SK-N-SH (cell line): ENCODE data around the gene TLNRD1. TPM values are rescaled to one million over a fixed set of nuclear protein-coding genes. Genes with fewer than 3 reads are reported as not detected.

Experiments
- CTCF ChIA-PET: fragments of 300-600, 350-600 bp; formaldehyde crosslinking; extraction: SDS; loops from one replicate; lab custom pipeline; 2021; lab: Yijun Ruan, JAX
- POLR2A ChIA-PET: fragments of 350-600 bp; sonication (Branson Sonifier 250); formaldehyde crosslinking; extraction: SDS; loops from one replicate; lab custom pipeline; 2020; ENCODE audit warnings: antibody characterized with exemption, inconsistent platforms; lab: Yijun Ruan, JAX
- DNase-seq: peaks from one replicate; pipeline ENCODE4 v3.0.0; 2012
- H2AFZ ChIP-seq: fragments of 200-600 bp; sonication (generic); 2 replicates; pipeline ENCODE4 v1.8.1; 2016; ENCODE audit warnings: antibody characterized with exemption, mild to moderate bottlenecking, low read depth
- H3F3A ChIP-seq: fragments of 200-600 bp; sonication (generic); replicated peaks from 2 replicates; pipeline ENCODE3; 2016; ENCODE audit warnings: antibody characterized with exemption, mild to moderate bottlenecking; ENCODE audit not compliant: insufficient read depth
- H3K27ac ChIP-seq, 2 experiments: fragments of 200-500 bp in 1 of 2; fragments of 200-600 bp in 1 of 2; sonication (Bioruptor generic) in 1 of 2; sonication (generic), shearing (Covaris generic) in 1 of 2; 2 replicates each; pipeline versions ENCODE4 v1.5.1 to v1.6.1; 2014 to 2016; ENCODE audit warnings: low read depth in 2 of 2, inconsistent platforms in 1 of 2, low read length in 1 of 2, mild to moderate bottlenecking in 1 of 2, mixed read lengths in 1 of 2
- H3K27me3 ChIP-seq: fragments of 200-600 bp; sonication (generic), shearing (Covaris generic); 2 replicates; pipeline ENCODE4 v1.6.1; 2016; ENCODE audit warnings: mixed run types; ENCODE audit not compliant: insufficient read depth
- H3K36me3 ChIP-seq, 2 experiments: fragments of 200-500 bp in 1 of 2; fragments of 200-600 bp in 1 of 2; sonication (Bioruptor generic) in 1 of 2; sonication (generic) in 1 of 2; replicated peaks in 1 of 2; 2 replicates each; pipeline versions ENCODE3 to v1.5.1; 2014 to 2016; ENCODE audit warnings: low read length in 1 of 2, mild to moderate bottlenecking in 1 of 2; ENCODE audit not compliant: insufficient read depth in 2 of 2, control insufficient read depth in 1 of 2
- H3K4me1 ChIP-seq, 2 experiments: fragments of 200-500 bp in 1 of 2; fragments of 200-600 bp in 1 of 2; sonication (Bioruptor generic) in 1 of 2; sonication (generic), shearing (Covaris generic) in 1 of 2; 2 replicates each; pipeline versions ENCODE4 v1.5.1 to v1.6.1; 2014 to 2016; ENCODE audit warnings: low read depth in 1 of 2, low read length in 1 of 2, mixed run types in 1 of 2; ENCODE audit not compliant: insufficient read depth in 2 of 2, control insufficient read depth in 1 of 2
- H3K4me2 ChIP-seq: fragments of 200-600 bp; sonication (generic), shearing (Covaris generic); 2 replicates; pipeline ENCODE4 v1.6.1; 2017; ENCODE audit warnings: mixed run types
- H3K4me3 ChIP-seq, 2 experiments: fragments of 200-500 bp in 1 of 2; fragments of 200-600 bp in 1 of 2; sonication (Bioruptor generic) in 1 of 2; sonication (generic), shearing (Covaris generic) in 1 of 2; 2 replicates each; pipeline versions ENCODE4 v1.5.1 to v1.8.1; 2014 to 2016; ENCODE audit warnings: low read depth in 2 of 2, inconsistent platforms in 1 of 2, low read length in 1 of 2, mild to moderate bottlenecking in 1 of 2, mixed read lengths in 1 of 2, moderate library complexity in 1 of 2
- H3K79me2 ChIP-seq: fragments of 200-600 bp; sonication (generic); 2 replicates; pipeline ENCODE4 v1.8.1; 2017; ENCODE audit warnings: mild to moderate bottlenecking; ENCODE audit not compliant: insufficient read depth
- H3K9ac ChIP-seq: fragments of 200-600 bp; sonication (generic); 2 replicates; pipeline ENCODE4 v1.6.1; 2017; ENCODE audit warnings: mixed run types
- H3K9me2 ChIP-seq: fragments of 200-600 bp; sonication (generic); 2 replicates; pipeline ENCODE4 v1.6.1; 2017; ENCODE audit warnings: mixed run types
- H3K9me3 ChIP-seq: fragments of 200-600 bp; sonication (generic); 2 replicates; pipeline ENCODE4 v1.6.1; 2017; ENCODE audit warnings: mixed run types, mild to moderate bottlenecking, moderate library complexity
- H4K20me1 ChIP-seq: fragments of 200-600 bp; sonication (generic); 2 replicates; pipeline ENCODE4 v1.6.1; 2017; ENCODE audit warnings: mild to moderate bottlenecking, mixed run types; ENCODE audit not compliant: insufficient read depth
- ELF1 ChIP-seq: IDR thresholded peaks from 2 replicates; pipeline ENCODE4 v1.4.0; 2012
- GABPA ChIP-seq: IDR thresholded peaks from 2 replicates; pipeline ENCODE4 v1.4.0; 2012; ENCODE audit warnings: low read depth, mild to moderate bottlenecking
- GATA2 ChIP-seq: sonication (generic); formaldehyde crosslinking; IDR thresholded peaks from 2 replicates; pipeline ENCODE4 v1.5.0; 2020; ENCODE audit warnings: mild to moderate bottlenecking, missing genetic modification reagents
- MXI1 ChIP-seq: IDR thresholded peaks from 2 replicates; pipeline ENCODE4 v1.6.1; 2012; ENCODE audit warnings: mild to moderate bottlenecking, low read depth, low read length, improper control_type of control experiment
- NFIC ChIP-seq: IDR thresholded peaks from 2 replicates; pipeline ENCODE4 v1.4.0; 2012; ENCODE audit warnings: borderline replicate concordance
- NRF1 ChIP-seq: IDR thresholded peaks from 2 replicates; pipeline ENCODE4 v1.6.1; 2012; ENCODE audit warnings: low read depth, mild to moderate bottlenecking, low read length
- TCF12 ChIP-seq: IDR thresholded peaks from 2 replicates; pipeline ENCODE4 v1.4.0; 2012
- TEAD4 ChIP-seq: IDR thresholded peaks from 2 replicates; pipeline ENCODE4 v1.4.0; 2012; ENCODE audit warnings: mild to moderate bottlenecking, borderline replicate concordance; ENCODE audit not compliant: insufficient read depth
- WGBS: methylation state at CpG from one replicate; pipeline ENCODE4 v1.1.6; 2017; ENCODE audit warnings: low lambda C conversion rate; 5-methylcytosine and 5-hydroxymethylcytosine counted together
- polyA plus RNA-seq, 3 experiments: library from polyadenylated mRNA; depleted of rRNA; stranded (reverse); fragments of >200 nt; gene quantifications; 2 replicates each; pipeline ENCODE4 v1.2.3, GENCODE V29; 2012
- TF ChIP-seq, protein P1 (sequence below): IDR thresholded peaks from 2 replicates; pipeline ENCODE4 v1.4.0; 2012; ENCODE audit warnings: low read depth, borderline replicate concordance
- TF ChIP-seq, protein P2 (sequence below): IDR thresholded peaks from 2 replicates; pipeline ENCODE4 v1.4.0; 2012; ENCODE audit warnings: low read depth, borderline replicate concordance
- TF ChIP-seq, protein P3 (sequence below): fragments of 150-350 bp; IDR thresholded peaks from 2 replicates; pipeline ENCODE4 v1.6.1; 2016; ENCODE audit warnings: mild to moderate bottlenecking, low read depth, low read length
- TF ChIP-seq, protein P4 (sequence below): IDR thresholded peaks from 2 replicates; pipeline ENCODE4 v1.6.1; 2012; ENCODE audit warnings: mild to moderate bottlenecking, low read depth, low read length, moderate library complexity
- TF ChIP-seq, protein P5 (sequence below): fragments of 200-600 bp; sonication (generic); IDR thresholded peaks from 2 replicates; pipeline ENCODE4 v1.6.1; 2017; ENCODE audit warnings: antibody characterized with exemption, mild to moderate bottlenecking, moderate library complexity
- TF ChIP-seq, protein P6 (sequence below): IDR thresholded peaks from 2 replicates; pipeline ENCODE4; 2012

Gene TLNRD1
- polyA plus RNA-seq, 1 of the 3 experiments (the other 2 are of a cell fraction) = 5.0 TPM

DNA sequence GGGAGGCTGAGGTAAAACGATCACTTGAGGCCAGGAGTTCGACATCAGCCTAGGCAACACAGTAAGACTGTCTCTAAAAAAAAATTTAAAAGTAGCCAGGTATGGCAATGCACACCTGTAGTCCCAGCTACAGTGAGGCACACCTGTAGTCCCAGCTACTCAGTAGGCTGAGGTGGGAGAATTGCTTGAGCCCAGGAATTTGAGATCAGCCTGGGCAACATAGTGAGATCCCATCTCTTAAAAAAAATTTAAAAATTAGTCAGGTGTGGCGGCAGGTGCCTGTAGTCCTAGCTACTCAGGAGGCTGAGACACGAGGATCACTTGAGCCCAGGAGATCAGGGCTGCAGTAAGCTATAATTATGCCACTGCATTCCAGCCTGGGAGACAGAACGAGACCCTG is 17.9 kb upstream of the TLNRD1 start:
- Histone ChIP-seq H4K20me1 (peaks cover 15% of the 10 kb centered on the region), H3K9me2 (no peaks in the 10 kb centered on the region), H3K9ac (no peak overlapping the region), H3K27ac (no peak overlapping the region)
- CTCF ChIA-PET = interaction anchor here (1.2 to 9.0 kb wide), 2 partner anchors 14 to 415 kb away, joined by 3 to 52 read pairs; no protein-coding TSS in a partner anchor
- DNase-seq = no peak
- WGBS = 94% methylated on average over 5 of the region's 5 CpGs
- POLR2A ChIA-PET = no interaction called here
- TF ChIP-seq, protein P1, sequence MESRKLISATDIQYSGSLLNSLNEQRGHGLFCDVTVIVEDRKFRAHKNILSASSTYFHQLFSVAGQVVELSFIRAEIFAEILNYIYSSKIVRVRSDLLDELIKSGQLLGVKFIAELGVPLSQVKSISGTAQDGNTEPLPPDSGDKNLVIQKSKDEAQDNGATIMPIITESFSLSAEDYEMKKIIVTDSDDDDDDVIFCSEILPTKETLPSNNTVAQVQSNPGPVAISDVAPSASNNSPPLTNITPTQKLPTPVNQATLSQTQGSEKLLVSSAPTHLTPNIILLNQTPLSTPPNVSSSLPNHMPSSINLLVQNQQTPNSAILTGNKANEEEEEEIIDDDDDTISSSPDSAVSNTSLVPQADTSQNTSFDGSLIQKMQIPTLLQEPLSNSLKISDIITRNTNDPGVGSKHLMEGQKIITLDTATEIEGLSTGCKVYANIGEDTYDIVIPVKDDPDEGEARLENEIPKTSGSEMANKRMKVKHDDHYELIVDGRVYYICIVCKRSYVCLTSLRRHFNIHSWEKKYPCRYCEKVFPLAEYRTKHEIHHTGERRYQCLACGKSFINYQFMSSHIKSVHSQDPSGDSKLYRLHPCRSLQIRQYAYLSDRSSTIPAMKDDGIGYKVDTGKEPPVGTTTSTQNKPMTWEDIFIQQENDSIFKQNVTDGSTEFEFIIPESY = no peak
- no peak for TF ChIP-seq MXI1
- TF ChIP-seq, protein P2, sequence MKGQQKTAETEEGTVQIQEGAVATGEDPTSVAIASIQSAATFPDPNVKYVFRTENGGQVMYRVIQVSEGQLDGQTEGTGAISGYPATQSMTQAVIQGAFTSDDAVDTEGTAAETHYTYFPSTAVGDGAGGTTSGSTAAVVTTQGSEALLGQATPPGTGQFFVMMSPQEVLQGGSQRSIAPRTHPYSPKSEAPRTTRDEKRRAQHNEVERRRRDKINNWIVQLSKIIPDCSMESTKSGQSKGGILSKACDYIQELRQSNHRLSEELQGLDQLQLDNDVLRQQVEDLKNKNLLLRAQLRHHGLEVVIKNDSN = no peak
- TF ChIP-seq, all 33 proteins: peak for 0
- Histone ChIP-seq H3K36me3 (peaks cover 22 to 23% of the 10 kb centered on the region in 2 experiments), H3K4me3 (no peak overlapping the region), H3F3A (no peaks in the 10 kb centered on the region), H3K4me2 (no peak overlapping the region), H3K27me3 (no peaks in the 10 kb centered on the region), H3K4me1 (peaks cover 0 to 5% of the 10 kb centered on the region in 2 experiments; a peak in 2 of 4 replicates), H3K79me2 (peaks cover 66% of the 10 kb centered on the region), H3K9me3 (no peaks in the 10 kb centered on the region), H2AFZ (no peak overlapping the region)

DNA sequence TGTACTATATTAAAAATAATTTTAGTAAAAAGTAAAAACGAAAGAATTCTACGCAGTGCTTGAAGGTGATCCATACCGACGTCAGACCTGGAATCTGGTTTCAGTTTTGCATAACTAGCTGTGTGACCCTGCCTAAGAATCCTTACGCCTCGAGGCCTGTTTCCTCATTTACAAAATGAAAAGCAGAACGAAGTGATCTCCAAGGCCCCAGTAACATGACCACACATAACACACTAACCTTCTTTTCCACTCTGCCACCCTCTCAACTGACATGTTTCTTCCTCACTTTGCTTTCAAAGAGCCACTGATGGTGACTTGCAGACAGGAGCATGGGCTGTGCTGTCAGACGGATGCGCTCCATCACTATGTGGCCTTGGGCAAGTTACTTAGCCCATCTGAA is 15.9 kb upstream of the TLNRD1 start:
- Histone ChIP-seq H3K9me2 (no peaks in the 10 kb centered on the region), H3K79me2 (peaks cover 74% of the 10 kb centered on the region), H3K4me1 (peaks cover 0 to 13% of the 10 kb centered on the region in 2 experiments; a peak in 2 of 4 replicates), H3K9me3 (no peaks in the 10 kb centered on the region), H3K4me3 (no peak overlapping the region), H3F3A (no peaks in the 10 kb centered on the region), H2AFZ (no peak overlapping the region), H3K27me3 (no peaks in the 10 kb centered on the region), H3K36me3 (peaks cover 7 to 8% of the 10 kb centered on the region in 2 experiments), H4K20me1 (peaks cover 10% of the 10 kb centered on the region), H3K4me2 (no peak overlapping the region), H3K27ac (no peak overlapping the region), H3K9ac (no peak overlapping the region)
- ChIA-PET POLR2A (no interaction called here), CTCF (interaction anchor here (9.0 kb wide), 1 partner anchor 16 kb away, joined by 52 read pairs; no protein-coding TSS in a partner anchor)
- TF ChIP-seq, protein P3, sequence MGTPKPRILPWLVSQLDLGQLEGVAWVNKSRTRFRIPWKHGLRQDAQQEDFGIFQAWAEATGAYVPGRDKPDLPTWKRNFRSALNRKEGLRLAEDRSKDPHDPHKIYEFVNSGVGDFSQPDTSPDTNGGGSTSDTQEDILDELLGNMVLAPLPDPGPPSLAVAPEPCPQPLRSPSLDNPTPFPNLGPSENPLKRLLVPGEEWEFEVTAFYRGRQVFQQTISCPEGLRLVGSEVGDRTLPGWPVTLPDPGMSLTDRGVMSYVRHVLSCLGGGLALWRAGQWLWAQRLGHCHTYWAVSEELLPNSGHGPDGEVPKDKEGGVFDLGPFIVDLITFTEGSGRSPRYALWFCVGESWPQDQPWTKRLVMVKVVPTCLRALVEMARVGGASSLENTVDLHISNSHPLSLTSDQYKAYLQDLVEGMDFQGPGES = no peak
- TF ChIP-seq GATA2 (CRISPR knock-in tag) = no peak
- TF ChIP-seq, protein P2 = no peak
- TF ChIP-seq, protein P4, sequence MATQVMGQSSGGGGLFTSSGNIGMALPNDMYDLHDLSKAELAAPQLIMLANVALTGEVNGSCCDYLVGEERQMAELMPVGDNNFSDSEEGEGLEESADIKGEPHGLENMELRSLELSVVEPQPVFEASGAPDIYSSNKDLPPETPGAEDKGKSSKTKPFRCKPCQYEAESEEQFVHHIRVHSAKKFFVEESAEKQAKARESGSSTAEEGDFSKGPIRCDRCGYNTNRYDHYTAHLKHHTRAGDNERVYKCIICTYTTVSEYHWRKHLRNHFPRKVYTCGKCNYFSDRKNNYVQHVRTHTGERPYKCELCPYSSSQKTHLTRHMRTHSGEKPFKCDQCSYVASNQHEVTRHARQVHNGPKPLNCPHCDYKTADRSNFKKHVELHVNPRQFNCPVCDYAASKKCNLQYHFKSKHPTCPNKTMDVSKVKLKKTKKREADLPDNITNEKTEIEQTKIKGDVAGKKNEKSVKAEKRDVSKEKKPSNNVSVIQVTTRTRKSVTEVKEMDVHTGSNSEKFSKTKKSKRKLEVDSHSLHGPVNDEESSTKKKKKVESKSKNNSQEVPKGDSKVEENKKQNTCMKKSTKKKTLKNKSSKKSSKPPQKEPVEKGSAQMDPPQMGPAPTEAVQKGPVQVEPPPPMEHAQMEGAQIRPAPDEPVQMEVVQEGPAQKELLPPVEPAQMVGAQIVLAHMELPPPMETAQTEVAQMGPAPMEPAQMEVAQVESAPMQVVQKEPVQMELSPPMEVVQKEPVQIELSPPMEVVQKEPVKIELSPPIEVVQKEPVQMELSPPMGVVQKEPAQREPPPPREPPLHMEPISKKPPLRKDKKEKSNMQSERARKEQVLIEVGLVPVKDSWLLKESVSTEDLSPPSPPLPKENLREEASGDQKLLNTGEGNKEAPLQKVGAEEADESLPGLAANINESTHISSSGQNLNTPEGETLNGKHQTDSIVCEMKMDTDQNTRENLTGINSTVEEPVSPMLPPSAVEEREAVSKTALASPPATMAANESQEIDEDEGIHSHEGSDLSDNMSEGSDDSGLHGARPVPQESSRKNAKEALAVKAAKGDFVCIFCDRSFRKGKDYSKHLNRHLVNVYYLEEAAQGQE = no peak
- no peak for TF ChIP-seq GABPA
- no peak for TF ChIP-seq ELF1
- no peak for TF ChIP-seq NFIC
- TF ChIP-seq, protein P5, sequence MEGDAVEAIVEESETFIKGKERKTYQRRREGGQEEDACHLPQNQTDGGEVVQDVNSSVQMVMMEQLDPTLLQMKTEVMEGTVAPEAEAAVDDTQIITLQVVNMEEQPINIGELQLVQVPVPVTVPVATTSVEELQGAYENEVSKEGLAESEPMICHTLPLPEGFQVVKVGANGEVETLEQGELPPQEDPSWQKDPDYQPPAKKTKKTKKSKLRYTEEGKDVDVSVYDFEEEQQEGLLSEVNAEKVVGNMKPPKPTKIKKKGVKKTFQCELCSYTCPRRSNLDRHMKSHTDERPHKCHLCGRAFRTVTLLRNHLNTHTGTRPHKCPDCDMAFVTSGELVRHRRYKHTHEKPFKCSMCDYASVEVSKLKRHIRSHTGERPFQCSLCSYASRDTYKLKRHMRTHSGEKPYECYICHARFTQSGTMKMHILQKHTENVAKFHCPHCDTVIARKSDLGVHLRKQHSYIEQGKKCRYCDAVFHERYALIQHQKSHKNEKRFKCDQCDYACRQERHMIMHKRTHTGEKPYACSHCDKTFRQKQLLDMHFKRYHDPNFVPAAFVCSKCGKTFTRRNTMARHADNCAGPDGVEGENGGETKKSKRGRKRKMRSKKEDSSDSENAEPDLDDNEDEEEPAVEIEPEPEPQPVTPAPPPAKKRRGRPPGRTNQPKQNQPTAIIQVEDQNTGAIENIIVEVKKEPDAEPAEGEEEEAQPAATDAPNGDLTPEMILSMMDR = no peak
- TF ChIP-seq TEAD4 = no peak
- no peak for TF ChIP-seq MXI1
- TF ChIP-seq TCF12 = no peak
- no peak for TF ChIP-seq NRF1
- TF ChIP-seq, protein P6, sequence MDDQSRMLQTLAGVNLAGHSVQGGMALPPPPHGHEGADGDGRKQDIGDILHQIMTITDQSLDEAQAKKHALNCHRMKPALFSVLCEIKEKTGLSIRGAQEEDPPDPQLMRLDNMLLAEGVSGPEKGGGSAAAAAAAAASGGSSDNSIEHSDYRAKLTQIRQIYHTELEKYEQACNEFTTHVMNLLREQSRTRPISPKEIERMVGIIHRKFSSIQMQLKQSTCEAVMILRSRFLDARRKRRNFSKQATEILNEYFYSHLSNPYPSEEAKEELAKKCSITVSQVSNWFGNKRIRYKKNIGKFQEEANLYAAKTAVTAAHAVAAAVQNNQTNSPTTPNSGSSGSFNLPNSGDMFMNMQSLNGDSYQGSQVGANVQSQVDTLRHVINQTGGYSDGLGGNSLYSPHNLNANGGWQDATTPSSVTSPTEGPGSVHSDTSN = no peak
- DNase-seq = no peak
- WGBS = 96% methylated on average over 9 of the region's 9 CpGs
